ENCODE results near the gene DBN1. TPM values are rescaled to one million over a fixed set of nuclear protein-coding genes. Genes with fewer than 3 reads are reported as not detected.

The DBN1 gene
- polyA plus RNA-seq, 12 donors, result 174 to 1,003 (median 222) TPM

DNA sequence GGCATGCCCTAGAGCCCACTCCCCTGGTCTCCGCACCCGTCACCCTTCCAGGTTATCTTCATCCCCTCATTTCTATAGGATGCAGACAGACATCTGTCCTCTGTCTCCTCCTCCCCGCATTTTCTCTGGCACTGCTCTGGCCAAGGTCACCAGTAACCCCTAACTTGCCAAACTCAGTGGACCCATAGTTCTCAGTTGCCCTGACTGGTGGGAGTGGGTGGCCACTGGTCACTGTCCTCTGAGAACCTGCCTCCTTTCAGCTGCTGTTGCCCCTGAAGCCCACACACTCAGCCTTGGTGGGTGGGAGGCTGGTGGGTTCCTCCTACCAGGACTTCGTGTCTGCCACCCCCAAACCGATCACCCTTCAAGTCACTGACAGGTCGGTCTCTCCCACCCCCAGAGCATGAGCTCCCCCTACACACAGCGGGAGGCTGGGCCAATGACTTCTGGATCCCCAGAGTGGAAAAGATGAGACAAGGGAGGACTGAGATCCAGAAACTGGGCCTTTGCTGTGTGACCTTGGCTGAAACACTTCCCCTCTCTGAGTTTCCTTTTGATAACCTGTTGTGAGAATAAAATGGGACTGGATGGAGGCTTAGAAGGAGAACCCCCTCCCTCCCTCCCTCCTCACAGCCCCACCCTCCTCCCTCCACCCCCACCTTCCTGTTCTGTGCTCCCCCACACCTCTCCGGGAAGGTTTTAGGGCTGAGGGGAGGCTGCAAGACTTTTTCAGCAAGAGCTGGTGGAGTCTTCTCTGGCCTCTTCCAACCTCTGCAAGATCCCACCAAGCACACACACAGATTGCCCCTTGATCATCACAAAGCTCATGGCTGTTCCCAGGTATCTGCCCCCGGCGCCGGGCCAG lies 2.4 kb upstream of the DBN1 start:
- no peak for DNase-seq

DNA sequence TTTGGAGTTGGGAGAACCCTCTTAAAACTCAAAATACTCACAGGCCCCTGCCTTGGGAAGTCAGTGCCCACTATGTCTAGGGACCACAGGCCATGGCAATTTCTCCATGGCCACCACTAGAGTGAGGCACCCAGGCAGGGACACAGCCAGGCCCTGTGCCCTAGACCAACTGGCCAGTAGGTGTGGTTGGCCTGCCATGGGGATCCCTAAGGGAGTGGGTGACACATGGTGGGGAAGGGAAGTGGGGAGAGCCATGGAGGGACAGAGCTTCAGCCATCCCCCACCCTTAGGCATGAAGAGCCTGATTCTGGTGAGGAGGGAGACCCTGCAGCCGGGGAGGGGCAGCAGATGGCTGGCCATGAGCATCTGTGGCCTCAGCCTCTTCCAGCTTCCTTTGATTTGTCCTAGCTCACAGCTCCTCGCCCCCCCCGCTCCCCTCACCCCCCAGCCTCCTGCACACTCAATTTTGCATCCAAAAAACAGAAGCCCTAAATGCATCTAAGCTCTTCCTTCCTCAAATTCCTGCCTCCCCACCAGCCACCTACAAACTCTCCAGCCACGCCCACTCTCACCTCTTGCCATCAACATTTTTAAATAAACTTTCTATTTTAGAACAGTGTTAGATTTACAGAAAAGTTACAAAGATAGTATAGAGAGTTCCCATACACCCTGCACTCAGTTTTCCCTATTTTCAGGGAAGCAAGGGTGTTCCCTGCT lies 1.6 kb upstream of the DBN1 start:
- DNase-seq, result no peak

DNA sequence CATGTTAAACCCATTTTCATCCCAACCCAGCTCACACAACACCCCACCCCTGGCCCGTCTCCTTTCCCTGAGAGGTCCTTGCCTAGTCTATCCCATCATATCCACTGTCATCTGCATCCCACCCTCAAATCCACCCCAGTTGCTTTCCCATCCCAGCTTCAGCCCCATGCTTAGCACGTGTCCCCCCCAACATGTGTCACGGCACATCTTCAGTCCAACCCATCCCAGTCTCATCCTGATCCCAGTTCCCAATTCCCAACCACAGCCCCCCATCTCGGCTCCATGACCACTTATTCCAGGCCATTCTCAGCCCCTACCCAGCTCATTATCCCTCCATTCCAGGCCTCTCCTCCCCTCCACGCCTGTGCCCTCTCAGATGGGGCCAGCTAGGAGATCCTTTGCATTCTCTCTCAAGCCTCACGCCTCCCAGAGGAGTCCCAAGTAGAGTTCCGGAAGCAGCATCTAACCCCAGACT lies 605 bp upstream of the DBN1 start:
- no peak for DNase-seq

DNA sequence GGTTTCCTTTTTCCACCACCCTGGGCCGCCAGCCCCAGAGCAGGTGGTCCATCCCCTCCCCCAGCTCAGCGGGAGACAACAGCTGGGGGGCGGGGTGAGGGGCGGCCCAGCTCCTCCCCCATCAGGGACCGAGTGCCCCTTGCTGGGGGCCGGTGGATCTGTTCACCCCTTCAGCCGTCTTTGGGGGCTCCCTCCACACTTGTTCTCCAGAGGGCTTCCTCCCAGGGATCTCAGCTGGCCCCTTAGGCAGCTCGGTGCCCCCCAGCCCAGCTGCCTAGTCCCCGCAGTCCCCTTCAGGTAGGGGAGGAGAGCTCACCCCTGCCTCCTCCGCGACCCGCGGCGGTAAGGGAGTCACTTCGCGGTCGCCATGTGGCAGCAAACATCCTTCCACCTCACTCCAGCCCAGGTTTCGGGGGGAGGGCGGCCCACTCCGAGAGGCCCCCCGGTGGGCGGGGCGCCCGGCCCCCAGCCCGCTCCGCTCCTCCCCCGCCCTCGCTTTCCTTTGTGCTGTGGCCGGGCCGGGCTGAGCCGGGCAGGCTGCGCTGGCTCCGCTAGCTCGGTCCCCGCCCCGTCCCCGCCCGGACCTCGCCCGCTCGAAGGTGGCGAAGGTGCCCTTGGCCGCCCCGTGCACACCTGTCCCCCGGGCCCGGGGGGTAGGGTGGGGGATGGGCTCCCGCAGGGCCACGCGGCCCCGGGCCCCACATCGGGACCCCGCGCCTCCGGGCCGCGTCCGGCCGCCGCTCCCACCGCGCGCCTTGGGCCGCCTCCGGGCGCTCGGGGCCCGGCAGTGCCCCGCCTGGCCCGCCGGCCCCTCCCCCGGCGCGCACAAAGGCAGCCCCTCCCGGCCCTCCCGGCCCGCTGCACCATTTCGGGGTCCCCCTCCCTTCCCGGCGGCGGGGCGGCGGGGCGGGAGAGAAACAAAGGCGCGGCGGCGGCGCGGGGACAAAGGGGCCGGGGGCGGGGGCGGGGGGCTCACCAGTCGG lies 683 bp downstream of the DBN1 start:
- peak; percentile 53 for DNase-seq

DNA sequence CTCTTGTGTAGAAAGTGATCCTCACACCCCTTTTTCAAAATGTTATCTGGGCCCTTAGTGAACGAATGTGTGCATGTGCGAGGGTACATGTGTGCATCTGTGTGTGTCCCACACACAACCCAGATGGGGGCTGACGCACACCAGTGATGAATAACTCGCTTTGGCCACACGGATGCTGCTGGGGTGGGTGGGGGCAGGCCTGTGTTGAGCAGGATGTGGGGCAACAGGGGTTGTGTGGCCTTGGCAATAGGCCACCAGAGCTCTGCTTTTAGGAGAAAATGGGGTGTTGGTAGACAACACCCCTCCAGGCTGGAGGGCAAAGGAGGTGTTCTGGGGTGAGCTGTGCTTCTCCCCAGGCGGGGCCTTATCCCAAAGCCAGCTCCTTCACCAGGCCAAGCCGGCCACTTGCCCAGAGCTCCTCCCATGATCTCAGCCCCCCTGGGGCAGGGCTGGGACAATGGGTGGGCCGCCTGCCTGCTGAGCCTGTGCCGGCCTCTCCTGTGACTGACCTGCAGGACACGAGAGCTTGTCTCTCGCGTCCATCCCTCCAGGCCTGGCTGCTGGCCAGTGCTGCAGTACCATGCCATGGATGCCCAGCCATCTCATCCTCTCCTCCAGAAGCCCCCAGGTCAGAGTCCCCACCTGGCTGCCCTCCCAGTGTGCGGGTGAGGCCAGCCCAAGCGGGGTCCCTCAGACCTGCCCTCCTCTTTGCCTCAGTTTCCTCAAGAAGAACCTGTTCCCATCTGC lies 1.7 kb downstream of the DBN1 start:
- DNase-seq, result no peak

DNA sequence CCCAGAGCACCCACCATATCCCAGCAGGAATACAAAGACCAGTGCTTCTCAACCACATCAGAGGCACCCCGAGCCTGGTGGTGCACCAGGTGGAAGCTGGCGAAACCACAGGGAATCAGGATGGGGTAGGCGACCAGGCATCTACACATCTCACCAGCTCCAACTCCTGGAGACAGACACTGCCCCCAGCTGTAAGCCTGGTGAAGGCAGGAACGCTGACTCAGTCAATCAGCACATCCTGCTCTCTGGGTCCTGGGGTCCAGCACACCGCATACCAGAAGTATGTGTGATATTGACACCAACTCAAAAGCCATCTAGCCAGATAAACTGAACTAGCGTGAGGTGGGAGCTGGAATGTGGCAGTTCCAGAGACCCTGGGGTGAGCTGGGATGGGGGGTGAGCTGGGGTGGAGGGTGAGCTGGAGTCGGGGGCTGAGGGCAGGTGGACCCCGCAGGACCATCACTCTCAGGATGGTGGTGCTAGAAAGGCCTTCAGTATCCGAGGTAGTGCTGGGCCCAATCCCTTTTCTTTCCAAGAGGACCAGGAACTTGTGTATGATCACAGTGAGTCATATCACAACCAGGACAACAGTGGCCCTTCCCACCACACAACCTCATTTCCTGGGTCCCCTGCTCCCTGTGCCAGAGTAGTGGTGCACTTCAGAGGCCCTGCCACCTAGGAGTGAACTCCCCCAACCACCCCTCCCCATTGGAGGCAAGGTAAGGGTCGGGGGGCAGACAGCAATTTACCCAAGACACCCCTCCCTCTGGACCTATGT lies 2.5 kb downstream of the DBN1 start:
- DNase-seq, result no peak

DNA sequence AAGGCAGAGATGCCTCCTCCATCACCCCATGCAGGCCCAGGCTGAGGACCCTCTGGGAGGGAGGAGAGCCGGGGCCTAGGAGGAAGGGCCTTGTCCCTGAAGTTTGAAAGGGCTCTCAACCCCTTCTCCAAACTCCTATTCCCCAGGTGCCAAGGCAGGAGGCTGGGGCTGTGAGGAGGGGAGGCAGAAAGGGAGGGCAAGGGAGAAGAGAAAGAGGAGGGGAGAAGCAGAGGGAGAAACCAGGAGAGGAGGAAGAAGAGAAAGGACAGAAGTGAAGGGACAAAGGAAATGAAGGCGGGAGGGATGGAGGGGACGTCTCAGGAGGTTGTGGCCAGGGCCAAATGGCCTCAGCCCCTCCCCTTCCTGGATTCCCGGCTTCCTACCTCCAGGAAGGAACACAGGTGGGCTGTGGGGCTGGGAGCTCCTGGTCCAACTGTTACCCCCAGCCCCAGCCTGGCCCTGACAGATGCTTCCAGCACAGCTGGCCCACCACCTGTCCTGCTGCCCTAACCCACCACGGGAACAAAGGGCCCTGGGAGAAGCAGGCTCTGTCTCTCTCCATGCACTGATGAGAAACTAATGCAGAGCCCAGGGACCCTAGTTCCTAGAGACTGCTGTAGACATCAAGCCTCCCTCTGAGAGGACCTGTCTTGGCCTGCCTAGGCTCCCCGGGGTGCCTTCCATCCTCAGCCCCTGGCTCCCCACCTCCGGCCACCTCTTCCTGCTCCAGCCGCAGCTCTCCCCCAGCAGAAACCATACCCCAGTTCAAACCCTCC lies 3.5 kb downstream of the DBN1 start:
- DNase-seq, result no peak

DNA sequence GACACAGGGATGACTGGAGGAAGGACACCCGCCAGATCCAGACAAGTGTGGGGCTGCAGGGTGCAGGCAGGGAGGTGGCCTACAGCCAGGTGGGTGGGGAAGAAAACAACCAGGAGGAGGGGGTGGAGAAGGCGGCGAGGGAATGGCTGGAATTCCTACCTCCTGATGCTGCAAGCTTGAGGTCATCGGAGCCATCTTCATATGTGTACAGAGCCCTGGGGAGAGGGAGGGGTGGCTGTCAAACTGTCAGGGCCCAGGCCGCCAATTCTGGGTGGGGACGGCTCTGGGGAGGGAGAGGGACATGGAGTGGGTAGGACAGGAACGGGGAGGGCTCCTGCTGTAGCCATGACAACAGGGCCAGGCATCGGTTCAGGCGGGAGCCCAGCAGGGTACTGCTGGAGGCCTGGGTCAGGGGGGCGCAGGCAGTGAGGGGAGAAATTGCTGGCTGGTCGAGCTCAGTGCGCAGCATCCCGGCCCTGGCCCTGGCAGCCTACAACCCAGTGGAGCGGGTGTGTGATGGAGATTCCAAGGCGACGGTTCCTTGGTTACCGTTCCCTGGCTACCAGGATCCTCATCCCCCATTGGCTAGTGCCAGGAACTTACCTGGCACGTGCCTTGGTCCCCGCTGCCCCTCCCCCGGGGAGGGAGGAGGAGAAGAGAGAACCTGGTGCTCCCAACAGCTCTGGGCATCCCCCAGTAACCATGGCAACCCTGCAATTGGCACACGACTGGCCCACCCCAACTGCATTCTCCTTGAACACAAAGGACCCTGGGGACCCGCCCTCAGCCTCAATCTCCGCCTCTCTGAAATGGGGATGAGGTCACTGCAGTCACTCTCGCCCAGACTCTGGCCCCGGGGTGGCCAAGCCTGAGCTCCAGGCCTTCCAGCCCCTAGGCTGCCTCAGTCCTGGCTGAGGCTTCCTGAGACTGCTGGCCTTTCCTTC lies 4.5 kb downstream of the DBN1 start:
- peak; percentile 65 for DNase-seq

DNA sequence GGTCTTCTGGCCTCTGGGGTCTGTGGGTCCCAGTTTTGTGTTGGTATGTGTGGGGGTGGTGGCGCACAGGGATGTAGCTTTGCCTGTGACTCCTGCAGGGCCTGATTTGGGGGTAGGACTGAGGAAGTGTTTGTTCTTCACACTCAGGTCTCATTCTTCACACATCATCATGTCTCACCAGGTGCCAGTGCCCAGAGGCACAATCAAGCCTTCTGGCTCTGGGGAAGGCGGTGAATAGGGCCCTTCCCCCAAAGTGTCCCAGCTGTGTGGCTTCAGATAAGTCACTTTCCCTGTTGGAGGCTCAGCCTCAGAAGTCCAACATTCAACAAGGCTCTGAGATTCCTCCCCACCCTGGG lies 5.1 kb downstream of the DBN1 start:
- DNase-seq, result no peak

DNA sequence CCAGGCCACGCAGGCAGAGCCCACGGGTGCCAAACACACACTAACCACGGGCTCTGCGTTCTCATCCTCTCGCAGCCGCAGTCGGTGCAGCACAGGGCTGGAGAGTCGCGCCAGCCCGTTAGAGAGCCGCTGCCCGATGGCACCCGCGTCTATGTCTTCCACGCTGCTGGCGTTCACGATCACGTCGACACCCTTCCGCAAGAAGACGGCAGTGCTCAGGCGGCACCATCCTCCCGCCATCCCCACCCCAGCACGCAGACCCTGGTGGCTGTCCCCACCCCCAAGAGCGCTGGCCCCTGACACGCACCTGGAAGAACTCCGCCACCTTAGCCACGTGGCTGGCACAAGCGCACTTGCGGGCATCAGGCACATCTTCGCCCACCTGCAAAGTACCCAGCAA lies 6.0 kb downstream of the DBN1 start:
- no peak for DNase-seq

DNA sequence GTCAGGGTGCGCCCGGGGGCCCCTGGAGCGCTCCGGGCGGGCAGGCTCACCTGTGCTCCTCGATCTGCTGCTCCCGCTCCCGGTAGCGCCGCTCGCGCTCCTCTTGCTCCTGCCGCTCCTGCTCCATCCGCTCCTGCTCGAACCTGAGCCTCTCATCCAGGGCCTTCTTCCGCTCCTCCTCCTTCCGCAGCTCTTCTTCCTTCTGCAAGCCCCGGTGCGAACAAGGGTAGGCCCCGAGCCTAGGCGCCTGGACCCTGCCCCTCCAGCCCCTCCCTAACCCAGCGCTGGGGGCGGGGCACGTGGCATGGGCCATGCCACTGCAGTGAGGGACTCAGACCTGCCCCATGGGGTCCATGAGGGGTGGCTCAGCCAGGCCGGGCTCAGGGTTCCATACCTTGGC lies 6.6 kb downstream of the DBN1 start:
- no peak for DNase-seq

DNA sequence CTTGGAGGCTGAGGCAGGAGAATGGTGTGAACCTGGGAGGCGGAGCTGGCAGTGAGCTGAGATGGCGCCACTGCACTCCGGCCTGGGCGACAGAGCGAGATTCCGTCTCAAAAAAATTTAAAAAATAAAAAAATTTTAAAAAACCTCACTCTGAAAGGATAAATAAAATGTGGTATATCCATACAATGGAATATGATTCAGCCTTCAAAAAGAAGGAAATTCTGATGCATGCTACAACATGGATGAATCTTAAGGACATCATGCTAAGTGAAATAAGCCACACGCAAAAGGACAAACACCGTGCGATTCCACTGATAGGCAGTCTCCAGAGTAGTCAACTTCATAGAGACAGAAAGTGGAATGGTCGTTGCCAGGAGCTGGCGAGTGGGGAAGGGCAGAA lies 8.4 kb downstream of the DBN1 start:
- DNase-seq, result no peak

DNA sequence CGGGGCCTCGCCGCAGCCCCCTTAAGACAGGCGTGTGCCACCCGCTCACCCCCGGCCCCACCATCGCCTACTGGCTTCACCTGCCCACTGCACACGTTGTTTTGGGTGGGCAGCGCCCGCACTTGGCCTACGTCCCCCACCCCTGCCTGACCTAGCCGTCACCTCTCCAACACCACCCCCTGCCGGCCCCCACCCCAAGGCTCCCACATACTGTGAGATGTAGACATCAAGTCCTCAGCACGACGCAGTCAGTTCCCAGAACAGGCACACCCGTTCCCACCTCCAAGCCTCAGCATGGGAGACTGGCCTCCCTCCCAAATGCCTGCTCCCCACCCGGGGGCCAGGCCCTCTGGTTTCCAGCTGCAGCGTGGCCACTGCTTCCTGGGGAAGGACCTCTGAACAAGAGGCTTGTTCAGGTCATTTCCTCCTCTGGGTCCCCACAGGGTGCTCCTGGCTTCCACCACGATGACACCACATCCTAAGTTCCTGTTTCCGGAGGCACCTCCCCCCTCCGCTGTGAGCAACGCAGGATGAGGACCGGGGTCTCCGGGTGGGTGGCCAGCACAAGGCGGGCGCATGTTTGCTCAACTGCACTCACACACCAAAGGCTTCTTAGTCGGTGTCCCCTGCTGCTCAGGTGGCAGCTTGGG lies 11.3 kb downstream of the DBN1 start:
- no peak for DNase-seq

DNA sequence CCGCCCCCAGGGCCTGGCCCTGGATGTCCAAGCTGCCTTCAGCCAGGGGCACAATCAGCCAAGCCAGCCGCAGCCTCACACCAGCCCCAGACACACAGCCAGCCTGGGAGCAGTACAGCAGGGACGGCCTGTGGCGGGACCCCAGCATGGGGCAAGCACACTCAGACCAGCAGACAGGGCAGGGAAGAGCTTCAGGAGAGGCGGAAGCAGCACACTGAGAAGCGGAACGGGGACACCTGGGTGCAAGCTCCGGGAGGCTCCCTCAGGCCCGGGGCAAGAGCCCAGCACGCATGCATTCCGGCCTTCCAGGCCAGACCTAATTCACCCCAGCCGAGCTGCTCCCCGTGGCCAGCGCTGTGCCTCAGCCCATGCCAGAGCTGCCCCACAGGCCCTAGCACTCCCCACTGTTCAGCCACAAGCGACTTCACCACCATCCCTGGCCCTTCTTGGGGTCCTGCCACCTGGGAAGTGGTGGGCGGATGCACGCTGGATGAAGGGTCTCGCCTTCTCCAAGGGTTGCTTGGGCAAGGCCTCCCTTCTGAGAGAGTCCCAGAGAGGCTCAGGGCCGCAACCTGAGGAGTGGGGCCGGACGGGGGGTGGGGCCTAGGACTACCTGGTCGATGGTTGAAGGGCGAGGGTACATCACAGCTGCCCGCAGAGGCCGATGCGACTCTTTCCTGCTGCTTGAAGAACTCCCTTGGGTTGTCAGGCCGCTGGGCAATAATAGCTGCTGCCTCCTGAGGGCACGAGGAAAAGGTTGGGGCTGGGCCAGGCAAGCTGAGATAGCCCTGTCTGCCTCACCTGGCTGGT lies 13.4 kb downstream of the DBN1 start:
- no peak for DNase-seq

DNA sequence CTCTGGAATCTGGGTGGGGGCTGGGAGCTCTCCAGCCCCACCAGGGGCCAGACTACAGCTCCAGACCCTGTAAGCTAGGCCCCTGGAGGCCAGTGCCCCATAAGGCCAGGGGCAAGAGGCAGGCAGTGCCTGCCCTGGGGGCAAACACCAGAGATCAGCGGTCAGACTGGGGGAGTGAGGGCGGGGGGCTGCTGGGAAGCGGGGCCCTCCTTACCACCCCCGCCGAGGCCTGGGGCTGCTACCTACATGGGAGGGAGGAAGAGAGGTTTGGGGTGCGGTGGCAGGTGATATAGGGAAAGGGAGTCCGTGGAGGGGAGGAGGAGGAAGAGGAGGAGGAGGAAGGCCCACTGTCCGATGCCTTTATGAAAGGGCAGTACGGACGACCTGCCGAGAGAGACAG lies 14.1 kb downstream of the DBN1 start:
- no peak for DNase-seq

DNA sequence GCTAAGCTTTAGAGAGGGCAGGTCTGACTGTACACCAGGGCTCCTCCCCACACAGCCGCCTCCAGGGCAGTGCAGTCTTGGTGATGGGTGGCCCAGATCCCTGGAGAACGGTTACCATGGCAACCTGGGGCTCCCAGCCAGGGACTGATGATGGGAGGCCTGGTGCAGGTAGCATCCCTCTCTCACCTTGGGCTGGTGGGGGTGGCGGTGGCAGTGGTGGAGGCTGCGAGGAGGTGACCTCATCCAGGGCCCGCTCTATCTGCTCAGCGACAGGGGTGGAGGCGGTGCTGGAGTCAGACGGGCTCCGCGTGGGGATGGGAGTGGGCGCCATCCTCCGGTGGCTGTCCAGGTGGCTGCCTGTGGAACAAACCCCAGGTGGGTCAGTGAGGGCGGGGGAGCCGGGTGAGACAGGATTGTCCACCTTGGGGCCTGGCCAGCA lies 14.5 kb downstream of the DBN1 start:
- no peak for DNase-seq

Data from muscle of arm (tissue), 12 donors.